Suprapubic skin (tissue), 3 donors: ENCODE measurements around the gene ADTRP.
"Not testable (repeated sequence)": the region's sequence is repeated elsewhere in the genome, so short reads cannot be mapped to it uniquely, and the experiment has no call there.

Source experiments
- POLR2A ChIP-seq, 2 donors: fragments of 450-650 bp; IDR thresholded peaks; one replicate each; pipeline ENCODE4 v1.6.1; 2017; ENCODE audit warnings: antibody characterized with exemption in 2 of 2, mild to moderate bottlenecking in 2 of 2, moderate library complexity in 2 of 2
- TF ChIP-seq, protein P1 (sequence below), 2 donors: fragments of 200-600 bp in 1 of 2; fragments of 450-650 bp in 1 of 2; sonication (generic) in 1 of 2; IDR thresholded peaks; one replicate each; pipeline ENCODE4 v1.5.1; 2016 to 2019; ENCODE audit warnings: antibody characterized with exemption in 2 of 2, mild to moderate bottlenecking in 1 of 2, moderate library complexity in 1 of 2

DNA sequence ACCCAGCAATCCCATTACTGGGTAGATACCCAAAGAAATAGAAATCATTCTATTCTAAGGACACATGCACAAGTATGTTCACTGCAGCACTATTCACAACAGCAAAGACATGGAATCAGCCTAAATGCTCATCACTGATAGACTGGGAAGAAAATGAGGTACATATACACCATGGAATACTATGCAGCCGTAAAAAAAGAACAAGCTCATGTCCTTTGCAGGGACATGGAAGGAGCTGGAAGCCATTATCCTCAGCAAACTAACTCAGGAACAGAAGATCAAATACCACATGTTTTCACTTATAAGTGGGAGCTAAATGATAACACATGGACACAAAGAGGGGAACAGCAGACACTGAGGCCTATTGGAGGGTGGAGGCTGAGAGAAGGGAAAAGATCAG, 89.2 kb downstream of the ADTRP start:
- TF ChIP-seq, protein P1, sequence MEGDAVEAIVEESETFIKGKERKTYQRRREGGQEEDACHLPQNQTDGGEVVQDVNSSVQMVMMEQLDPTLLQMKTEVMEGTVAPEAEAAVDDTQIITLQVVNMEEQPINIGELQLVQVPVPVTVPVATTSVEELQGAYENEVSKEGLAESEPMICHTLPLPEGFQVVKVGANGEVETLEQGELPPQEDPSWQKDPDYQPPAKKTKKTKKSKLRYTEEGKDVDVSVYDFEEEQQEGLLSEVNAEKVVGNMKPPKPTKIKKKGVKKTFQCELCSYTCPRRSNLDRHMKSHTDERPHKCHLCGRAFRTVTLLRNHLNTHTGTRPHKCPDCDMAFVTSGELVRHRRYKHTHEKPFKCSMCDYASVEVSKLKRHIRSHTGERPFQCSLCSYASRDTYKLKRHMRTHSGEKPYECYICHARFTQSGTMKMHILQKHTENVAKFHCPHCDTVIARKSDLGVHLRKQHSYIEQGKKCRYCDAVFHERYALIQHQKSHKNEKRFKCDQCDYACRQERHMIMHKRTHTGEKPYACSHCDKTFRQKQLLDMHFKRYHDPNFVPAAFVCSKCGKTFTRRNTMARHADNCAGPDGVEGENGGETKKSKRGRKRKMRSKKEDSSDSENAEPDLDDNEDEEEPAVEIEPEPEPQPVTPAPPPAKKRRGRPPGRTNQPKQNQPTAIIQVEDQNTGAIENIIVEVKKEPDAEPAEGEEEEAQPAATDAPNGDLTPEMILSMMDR (IDR thresholded peaks at IDR 0.05): not testable (repeated sequence)
- not testable (repeated sequence) for TF ChIP-seq POLR2A (IDR thresholded peaks at IDR 0.05)
